Activated B cell treated with CpG ODN at 0.5 μM for 24 hours (primary cell): ENCODE results near the gene CERS6. TPM values are rescaled to one million over a fixed set of nuclear protein-coding genes. Genes with fewer than 3 reads are reported as not detected.

Experiments used
- ATAC-seq: fragments of 200-7000 bp; cut with Tn5 transposase; one replicate; pipeline ENCODE4 v1.10.0; 2021; ENCODE audit warnings: low read depth, mild to moderate bottlenecking, moderate library complexity
- CTCF ChIA-PET: fragments of 350-600 bp; sonication (Branson Sonifier 250); formaldehyde crosslinking; loops from one replicate; lab custom pipeline; 2021; ENCODE audit warnings: antibody characterized with exemption; lab: Charles Lee
- POLR2A ChIA-PET: fragments of 350-600 bp; sonication (Branson Sonifier 250); formaldehyde crosslinking; loops from one replicate; lab custom pipeline; 2021; ENCODE audit warnings: antibody characterized with exemption; lab: Charles Lee
- DNase-seq: peaks from one replicate; pipeline ENCODE4 v3.0.0; 2022
- H3K27ac Mint-ChIP-seq: one replicate; pipeline ENCODE4 v1.8.0; 2020; ENCODE audit warnings: mixed read lengths
- H3K27me3 Mint-ChIP-seq: one replicate; pipeline ENCODE4 v1.8.0; 2021; ENCODE audit warnings: mixed read lengths
- H3K36me3 Mint-ChIP-seq: one replicate; pipeline ENCODE4 v1.8.0; 2021; ENCODE audit warnings: low read depth, mixed read lengths
- H3K4me1 Mint-ChIP-seq: one replicate; pipeline ENCODE4 v1.8.0; 2021; ENCODE audit warnings: mixed read lengths
- H3K4me3 Mint-ChIP-seq: one replicate; pipeline ENCODE4 v1.8.0; 2020; ENCODE audit warnings: mild to moderate bottlenecking, mixed read lengths
- H3K9me3 Mint-ChIP-seq: one replicate; pipeline ENCODE4 v1.8.0; 2020; ENCODE audit warnings: mixed read lengths
- CTCF ChIP-seq: fragments of 200-600 bp; IDR thresholded peaks from one replicate; pipeline ENCODE4 v1.8.0; 2022; ENCODE audit warnings: antibody characterized with exemption, mild to moderate bottlenecking
- intact Hi-C: fragments of 100-400 bp; cut with micrococcal nuclease; formaldehyde crosslinking; loops from one replicate; pipeline ENCODE4 v1.15.1; 2024
- total RNA-seq: library from RNA; stranded (reverse); gene quantifications from 2 replicates; pipeline ENCODE4 v1.2.3, GENCODE V29; 2022

Gene CERS6
- total RNA-seq, 1 donor from 2014 or later = 5.3 TPM

- CTCF ChIA-PET = no interaction called here
- ATAC-seq (no peak), DNase-seq (no peak)
- H3K36me3 Mint-ChIP-seq = no peaks in the 10 kb centered on the region
- peaks cover 3% of the 10 kb centered on the region for H3K27me3 Mint-ChIP-seq
- no peak for TF ChIP-seq CTCF
- H3K4me3 Mint-ChIP-seq = no peak overlapping the region
- POLR2A ChIA-PET = no interaction called here
- intact Hi-C loops = no loop called here
- no peaks in the 10 kb centered on the region for H3K9me3 Mint-ChIP-seq
- no peak overlapping the region for H3K27ac Mint-ChIP-seq
- no peaks in the 10 kb centered on the region for H3K4me1 Mint-ChIP-seq
Observed at GRCh38 chr2:168433527-168433926, 22.5 kb upstream of the CERS6 start.

- intact Hi-C loops = no loop called here
- ATAC-seq (no peak), DNase-seq (no peak)
- Mint-ChIP-seq H3K4me1 (no peaks in the 10 kb centered on the region), H3K27ac (no peak overlapping the region), H3K27me3 (peaks cover 3% of the 10 kb centered on the region), H3K36me3 (no peaks in the 10 kb centered on the region), H3K9me3 (no peaks in the 10 kb centered on the region), H3K4me3 (no peak overlapping the region)
- CTCF ChIA-PET = no interaction called here
- POLR2A ChIA-PET = no interaction called here
- no peak for TF ChIP-seq CTCF
Observed at GRCh38 chr2:168434146-168434545, 21.9 kb upstream of the CERS6 start.

- CTCF ChIA-PET = no interaction called here
Observed at GRCh38 chr2:168436840-168437239, 19.2 kb upstream of the CERS6 start.

GRCh38 chr2:168438553-168438952 is 17.5 kb upstream of the CERS6 start:
- no peaks in the 10 kb centered on the region for H3K4me1 Mint-ChIP-seq
- H3K9me3 Mint-ChIP-seq = no peaks in the 10 kb centered on the region
- no peaks in the 10 kb centered on the region for H3K36me3 Mint-ChIP-seq
- ATAC-seq (no peak), DNase-seq (no peak)
- ChIA-PET POLR2A (no interaction called here), CTCF (no interaction called here)
- intact Hi-C loops = no loop called here
- TF ChIP-seq CTCF = no peak
- no peak overlapping the region for H3K4me3 Mint-ChIP-seq
- no peak overlapping the region for H3K27ac Mint-ChIP-seq
- peaks cover 3% of the 10 kb centered on the region for H3K27me3 Mint-ChIP-seq

More at GRCh38 chr2:168436840-168437239, 19.2 kb upstream of the CERS6 start:
- H3K4me1 Mint-ChIP-seq = no peaks in the 10 kb centered on the region
- no peak overlapping the region for H3K27ac Mint-ChIP-seq
- no peaks in the 10 kb centered on the region for H3K36me3 Mint-ChIP-seq
- H3K27me3 Mint-ChIP-seq = peaks cover 3% of the 10 kb centered on the region
- ATAC-seq (no peak), DNase-seq (no peak)
- intact Hi-C loops = no loop called here
- POLR2A ChIA-PET = interaction anchor here (0.6 kb wide), 1 partner anchor 83 kb away, joined by 12 read pairs; no protein-coding TSS in a partner anchor
- no peak overlapping the region for H3K4me3 Mint-ChIP-seq
- TF ChIP-seq CTCF = no peak
- H3K9me3 Mint-ChIP-seq = no peaks in the 10 kb centered on the region

- H3K9me3 Mint-ChIP-seq = peaks cover 4% of the 10 kb centered on the region
- H3K4me1 Mint-ChIP-seq = no peaks in the 10 kb centered on the region
- no peak overlapping the region for H3K27ac Mint-ChIP-seq
- intact Hi-C loops = no loop called here
- POLR2A ChIA-PET = no interaction called here
- CTCF ChIA-PET = no interaction called here
- H3K4me3 Mint-ChIP-seq = no peak overlapping the region
- peaks cover 3% of the 10 kb centered on the region for H3K27me3 Mint-ChIP-seq
- DNase-seq = no peak
- no peaks in the 10 kb centered on the region for H3K36me3 Mint-ChIP-seq
- ATAC-seq = no peak
- no peak for TF ChIP-seq CTCF
Observed at GRCh38 chr2:168439536-168439935, 16.5 kb upstream of the CERS6 start.
